ENCODE measurements around the gene NFKB1.

DNA sequence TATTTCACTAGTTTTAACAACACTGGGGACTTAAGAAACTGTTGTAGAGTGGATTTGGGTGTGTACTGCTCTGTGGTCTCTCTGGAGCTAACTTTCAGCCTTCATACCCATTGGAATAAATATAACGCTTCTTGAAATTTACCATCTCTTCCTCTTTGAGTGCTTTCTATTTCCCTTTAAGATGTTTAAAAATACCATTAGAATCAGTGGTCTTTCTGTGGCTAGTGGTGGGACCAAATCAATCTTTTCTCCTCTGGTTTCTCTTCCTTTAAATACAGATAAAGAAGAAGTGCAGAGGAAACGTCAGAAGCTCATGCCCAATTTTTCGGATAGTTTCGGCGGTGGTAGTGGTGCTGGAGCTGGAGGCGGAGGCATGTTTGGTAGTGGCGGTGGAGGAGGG is 92.0 kb downstream of the NFKB1 start:
- TF ChIP-seq, protein P1, sequence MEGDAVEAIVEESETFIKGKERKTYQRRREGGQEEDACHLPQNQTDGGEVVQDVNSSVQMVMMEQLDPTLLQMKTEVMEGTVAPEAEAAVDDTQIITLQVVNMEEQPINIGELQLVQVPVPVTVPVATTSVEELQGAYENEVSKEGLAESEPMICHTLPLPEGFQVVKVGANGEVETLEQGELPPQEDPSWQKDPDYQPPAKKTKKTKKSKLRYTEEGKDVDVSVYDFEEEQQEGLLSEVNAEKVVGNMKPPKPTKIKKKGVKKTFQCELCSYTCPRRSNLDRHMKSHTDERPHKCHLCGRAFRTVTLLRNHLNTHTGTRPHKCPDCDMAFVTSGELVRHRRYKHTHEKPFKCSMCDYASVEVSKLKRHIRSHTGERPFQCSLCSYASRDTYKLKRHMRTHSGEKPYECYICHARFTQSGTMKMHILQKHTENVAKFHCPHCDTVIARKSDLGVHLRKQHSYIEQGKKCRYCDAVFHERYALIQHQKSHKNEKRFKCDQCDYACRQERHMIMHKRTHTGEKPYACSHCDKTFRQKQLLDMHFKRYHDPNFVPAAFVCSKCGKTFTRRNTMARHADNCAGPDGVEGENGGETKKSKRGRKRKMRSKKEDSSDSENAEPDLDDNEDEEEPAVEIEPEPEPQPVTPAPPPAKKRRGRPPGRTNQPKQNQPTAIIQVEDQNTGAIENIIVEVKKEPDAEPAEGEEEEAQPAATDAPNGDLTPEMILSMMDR (IDR thresholded peaks at IDR 0.05; ENCODE audit: insufficient read depth, low read length, poor library complexity, severe bottlenecking), result no peak
- TF ChIP-seq EZH2phosphoT487 (conservative IDR thresholded peaks at IDR 0.05; ENCODE audit: low read length), result no peak

Measured in SU-DHL-6 (cell line).